Cerebellar nuclear complex (tissue), 1 donor: ENCODE measurements around the gene CEACAM7.

ENCODE experiments used
- DNase-seq, 2 experiments: peaks; one replicate each; lab custom pipeline; 2025; lab: John Stamatoyannopoulos, UW

The CEACAM7 gene

GRCh38 chr19:41700381-41701195 is 12.5 kb upstream of the CEACAM7 start:
- DNase-seq = no peak

GRCh38 chr19:41699968-41700323 is 11.9 kb upstream of the CEACAM7 start:
- DNase-seq = no peak

DNA sequence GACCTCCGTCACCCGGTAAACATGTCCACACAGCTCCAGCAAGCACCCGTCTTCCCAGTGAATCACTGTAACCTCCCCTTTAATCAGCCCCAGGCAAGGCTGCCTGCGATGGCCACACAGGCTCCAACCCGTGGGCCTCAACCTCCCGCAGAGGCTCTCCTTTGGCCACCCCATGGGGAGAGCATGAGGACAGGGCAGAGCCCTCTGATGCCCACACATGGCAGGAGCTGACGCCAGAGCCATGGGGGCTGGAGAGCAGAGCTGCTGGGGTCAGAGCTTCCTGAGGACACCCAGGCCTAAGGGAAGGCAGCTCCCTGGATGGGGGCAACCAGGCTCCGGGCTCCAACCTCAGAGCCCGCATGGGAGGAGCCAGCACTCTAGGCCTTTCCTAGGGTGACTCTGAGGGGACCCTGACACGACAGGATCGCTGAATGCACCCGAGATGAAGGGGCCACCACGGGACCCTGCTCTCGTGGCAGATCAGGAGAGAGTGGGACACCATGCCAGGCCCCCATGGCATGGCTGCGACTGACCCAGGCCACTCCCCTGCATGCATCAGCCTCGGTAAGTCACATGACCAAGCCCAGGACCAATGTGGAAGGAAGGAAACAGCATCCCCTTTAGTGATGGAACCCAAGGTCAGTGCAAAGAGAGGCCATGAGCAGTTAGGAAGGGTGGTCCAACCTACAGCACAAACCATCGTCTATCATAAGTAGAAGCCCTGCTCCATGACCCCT is 11.3 kb upstream of the CEACAM7 start:
- DNase-seq = no peak

GRCh38 chr19:41698746-41699230 is 10.7 kb upstream of the CEACAM7 start:
- no peak for DNase-seq

DNA sequence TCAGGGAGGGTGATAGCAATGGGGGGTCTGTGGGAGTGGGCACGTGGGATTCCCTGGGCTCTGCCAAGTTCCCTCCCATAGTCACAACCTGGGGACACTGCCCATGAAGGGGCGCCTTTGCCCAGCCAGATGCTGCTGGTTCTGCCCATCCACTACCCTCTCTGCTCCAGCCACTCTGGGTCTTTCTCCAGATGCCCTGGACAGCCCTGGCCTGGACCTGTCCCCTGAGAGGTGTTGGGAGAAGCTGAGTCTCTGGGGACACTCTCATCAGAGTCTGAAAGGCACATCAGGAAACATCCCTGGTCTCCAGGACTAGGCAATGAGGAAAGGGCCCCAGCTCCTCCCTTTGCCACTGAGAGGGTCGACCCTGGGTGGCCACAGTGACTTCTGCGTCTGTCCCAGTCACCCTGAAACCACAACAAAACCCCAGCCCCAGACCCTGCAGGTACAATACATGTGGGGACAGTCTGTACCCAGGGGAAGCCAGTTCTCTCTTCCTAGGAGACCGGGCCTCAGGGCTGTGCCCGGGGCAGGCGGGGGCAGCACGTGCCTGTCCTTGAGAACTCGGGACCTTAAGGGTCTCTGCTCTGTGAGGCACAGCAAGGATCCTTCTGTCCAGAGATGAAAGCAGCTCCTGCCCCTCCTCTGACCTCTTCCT is 9.3 kb upstream of the CEACAM7 start:
- DNase-seq = no peak

DNA sequence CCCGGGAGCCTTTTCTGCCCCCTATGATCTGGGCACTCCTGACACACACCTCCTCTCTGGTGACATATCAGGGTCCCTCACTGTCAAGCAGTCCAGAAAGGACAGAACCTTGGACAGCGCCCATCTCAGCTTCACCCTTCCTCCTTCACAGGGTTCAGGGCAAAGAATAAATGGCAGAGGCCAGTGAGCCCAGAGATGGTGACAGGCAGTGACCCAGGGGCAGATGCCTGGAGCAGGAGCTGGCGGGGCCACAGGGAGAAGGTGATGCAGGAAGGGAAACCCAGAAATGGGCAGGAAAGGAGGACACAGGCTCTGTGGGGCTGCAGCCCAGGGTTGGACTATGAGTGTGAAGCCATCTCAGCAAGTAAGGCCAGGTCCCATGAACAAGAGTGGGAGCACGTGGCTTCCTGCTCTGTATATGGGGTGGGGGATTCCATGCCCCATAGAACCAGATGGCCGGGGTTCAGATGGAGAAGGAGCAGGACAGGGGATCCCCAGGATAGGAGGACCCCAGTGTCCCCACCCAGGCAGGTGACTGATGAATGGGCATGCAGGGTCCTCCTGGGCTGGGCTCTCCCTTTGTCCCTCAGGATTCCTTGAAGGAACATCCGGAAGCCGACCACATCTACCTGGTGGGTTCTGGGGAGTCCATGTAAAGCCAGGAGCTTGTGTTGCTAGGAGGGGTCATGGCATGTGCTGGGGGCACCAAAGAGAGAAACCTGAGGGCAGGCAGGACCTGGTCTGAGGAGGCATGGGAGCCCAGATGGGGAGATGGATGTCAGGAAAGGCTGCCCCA is 8.5 kb upstream of the CEACAM7 start:
- DNase-seq = no peak

- no peak for DNase-seq
Observed at GRCh38 chr19:41695745-41696144, 7.7 kb upstream of the CEACAM7 start.

- no peak for DNase-seq
Observed at GRCh38 chr19:41694831-41695635, 7.0 kb upstream of the CEACAM7 start.

DNA sequence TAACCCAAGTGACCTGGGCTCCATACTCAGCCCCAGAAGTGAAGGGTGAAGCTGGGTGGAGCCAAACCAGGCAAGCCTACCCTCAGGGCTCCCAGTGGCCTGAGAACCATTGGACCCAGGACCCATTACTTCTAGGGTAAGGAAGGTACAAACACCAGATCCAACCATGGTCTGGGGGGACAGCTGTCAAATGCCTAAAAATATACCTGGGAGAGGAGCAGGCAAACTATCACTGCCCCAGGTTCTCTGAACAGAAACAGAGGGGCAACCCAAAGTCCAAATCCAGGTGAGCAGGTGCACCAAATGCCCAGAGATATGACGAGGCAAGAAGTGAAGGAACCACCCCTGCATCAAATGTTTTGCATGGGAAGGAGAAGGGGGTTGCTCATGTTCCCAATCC is 6.1 kb upstream of the CEACAM7 start:
- DNase-seq = no peak

- DNase-seq = no peak
Observed at GRCh38 chr19:41691268-41691970, 3.3 kb upstream of the CEACAM7 start.

GRCh38 chr19:41690801-41691065 is 2.7 kb upstream of the CEACAM7 start:
- DNase-seq = no peak

GRCh38 chr19:41689993-41690800 is 2.1 kb upstream of the CEACAM7 start:
- no peak for DNase-seq

DNA sequence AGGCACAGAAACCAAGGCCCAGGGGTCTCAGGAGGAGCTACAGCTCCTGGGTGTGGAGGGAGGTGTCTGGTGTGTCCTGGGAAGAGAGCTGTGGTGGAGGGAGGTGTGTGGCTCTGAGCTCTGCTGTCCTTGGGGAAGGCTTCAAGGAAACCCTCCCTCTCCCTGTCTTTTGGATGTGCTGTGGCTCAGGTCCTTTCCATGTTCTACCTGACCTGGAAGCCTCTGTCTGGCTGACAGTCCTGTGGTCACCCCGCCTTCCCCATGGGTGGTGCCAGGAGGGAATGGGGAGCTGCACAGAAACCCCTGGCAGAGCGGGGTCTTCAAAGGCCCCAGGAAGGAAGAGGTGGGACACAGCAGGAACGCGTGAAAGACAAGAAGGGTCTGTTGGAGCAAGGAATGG is 617 bp upstream of the CEACAM7 start:
- DNase-seq = no peak

DNA sequence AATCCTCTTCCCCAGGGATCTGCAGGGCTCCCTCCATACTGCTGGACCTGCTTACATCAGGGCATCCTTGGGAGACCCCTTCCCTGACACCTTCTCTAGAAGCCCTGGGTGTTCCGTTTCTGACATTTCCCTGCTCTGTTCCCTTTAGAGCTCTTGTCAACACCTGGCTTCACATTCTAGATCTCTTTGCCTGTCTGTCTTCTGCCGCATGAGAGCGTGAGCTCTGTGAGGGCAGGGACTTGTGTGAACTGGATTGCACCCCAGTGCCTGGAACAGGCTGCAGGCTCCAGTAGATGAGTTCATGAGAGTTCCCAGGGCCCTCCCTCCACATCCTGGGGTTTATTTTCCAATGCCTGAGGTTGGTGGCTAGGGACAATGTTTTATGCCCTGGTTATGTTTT is 651 bp downstream of the CEACAM7 start:
- no peak for DNase-seq

GRCh38 chr19:41682437-41682836 is 5.6 kb downstream of the CEACAM7 start:
- DNase-seq = no peak

DNA sequence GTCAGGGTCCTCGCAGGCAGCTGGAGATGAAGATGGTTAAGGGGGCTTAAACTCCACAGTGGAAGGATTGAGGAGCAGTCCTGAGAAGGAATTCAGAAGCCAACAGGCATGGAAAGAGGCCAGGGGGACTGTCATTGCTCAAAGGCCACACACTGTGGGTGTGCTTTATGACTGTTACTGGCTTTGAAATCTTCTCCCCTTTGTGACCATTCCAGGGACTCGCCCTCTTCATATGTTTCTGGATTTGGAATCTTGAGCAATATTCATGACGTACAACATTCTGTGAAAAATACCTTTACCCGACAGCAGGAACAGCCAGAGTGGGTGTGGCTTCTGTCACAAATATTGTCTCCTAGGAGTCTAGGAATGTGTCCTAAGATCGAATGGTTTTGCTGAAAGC is 16.6 kb downstream of the CEACAM7 start:
- no peak for DNase-seq

- no peak for DNase-seq
Observed at GRCh38 chr19:41670755-41671154, 17.3 kb downstream of the CEACAM7 start.

DNA sequence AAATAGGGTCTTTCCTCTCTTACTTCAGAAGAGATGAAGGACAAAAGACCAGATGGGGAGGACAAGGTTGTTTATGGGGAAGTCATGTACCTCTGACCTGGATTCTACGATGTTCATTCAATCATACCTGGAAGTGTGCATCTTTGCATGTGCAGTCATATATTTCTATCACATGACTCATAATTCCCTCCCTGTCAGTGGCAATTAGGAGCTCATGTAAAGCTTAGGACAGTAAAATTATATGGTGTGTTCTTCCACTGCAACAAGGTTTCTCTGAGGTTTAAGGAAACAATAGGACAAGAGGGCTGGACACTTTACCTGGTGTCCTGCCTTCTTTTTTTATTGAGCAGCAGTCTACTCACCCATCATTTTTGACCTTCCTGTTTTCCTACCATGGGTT is 19.8 kb downstream of the CEACAM7 start:
- no peak for DNase-seq

- no peak for DNase-seq
Observed at GRCh38 chr19:41666075-41666474, 22.0 kb downstream of the CEACAM7 start.

GRCh38 chr19:41657157-41657556 is 30.9 kb downstream of the CEACAM7 start:
- DNase-seq = no peak
